Measurements from ENCODE around the gene CILP2.

Gene CILP2

GRCh38 chr19:19584356-19584755 lies 46.3 kb downstream of the CILP2 start:
- TF ChIP-seq ZFX (IDR thresholded peaks at IDR 0.05; ENCODE audit: borderline replicate concordance): no peak
- TF ChIP-seq CTCF (IDR thresholded peaks at IDR 0.05): no peak
- H3K27ac ChIP-seq: no peak overlapping the region

GRCh38 chr19:19587771-19588170 lies 49.7 kb downstream of the CILP2 start:
- H3K27ac ChIP-seq: no peak overlapping the region
- TF ChIP-seq CTCF (IDR thresholded peaks at IDR 0.05) (no peak), ZFX (IDR thresholded peaks at IDR 0.05; ENCODE audit: borderline replicate concordance) (no peak)

- no peak overlapping the region for H3K27ac ChIP-seq
- TF ChIP-seq CTCF (IDR thresholded peaks at IDR 0.05) (no peak), ZFX (IDR thresholded peaks at IDR 0.05; ENCODE audit: borderline replicate concordance) (no peak)
These were observed 50.5 kb downstream of the CILP2 start for GRCh38 chr19:19588546-19588945.

- TF ChIP-seq ZFX (IDR thresholded peaks at IDR 0.05; ENCODE audit: borderline replicate concordance): no peak
- TF ChIP-seq CTCF (IDR thresholded peaks at IDR 0.05): no peak
- no peak overlapping the region for H3K27ac ChIP-seq
These were observed 53.2 kb downstream of the CILP2 start for GRCh38 chr19:19591133-19591825.

GRCh38 chr19:19592690-19593089 lies 54.6 kb downstream of the CILP2 start:
- H3K27ac ChIP-seq: no peak overlapping the region
- TF ChIP-seq CTCF (IDR thresholded peaks at IDR 0.05): no peak
- no peak for TF ChIP-seq ZFX (IDR thresholded peaks at IDR 0.05; ENCODE audit: borderline replicate concordance)

GRCh38 chr19:19594381-19594780 lies 56.3 kb downstream of the CILP2 start:
- no peak for TF ChIP-seq ZFX (IDR thresholded peaks at IDR 0.05; ENCODE audit: borderline replicate concordance)
- TF ChIP-seq CTCF (IDR thresholded peaks at IDR 0.05): no peak
- H3K27ac ChIP-seq: no peak overlapping the region

- no peak for TF ChIP-seq CTCF (IDR thresholded peaks at IDR 0.05)
- no peak for TF ChIP-seq ZFX (IDR thresholded peaks at IDR 0.05; ENCODE audit: borderline replicate concordance)
- no peak overlapping the region for H3K27ac ChIP-seq
These were observed 57.2 kb downstream of the CILP2 start for GRCh38 chr19:19595171-19595701.

All from 22Rv1 (cell line).